NCI-H146 treated with DMSO at 0.1 percent for 48 hours (cell line): ENCODE measurements around the gene ATP6V1G1.
A peak's percentile ranks its signal among the peaks of the same experiment; 100 is the strongest.
"Not testable (repeated sequence)": the region's sequence is repeated elsewhere in the genome, so short reads cannot be mapped to it uniquely, and the experiment has no call there.

ENCODE experiments used
- DNase-seq: peaks from one replicate; lab custom pipeline; 2025; ENCODE audit not compliant: unreplicated experiment; lab: John Stamatoyannopoulos, UW

The ATP6V1G1 gene

GRCh38 chr9:114587345-114588202 lies at the start of gene ATP6V1G1:
ATP6V1G1 (plus strand) TSS chr9:114587769; CDS start chr9:114587839, 70 bp downstream.
- DNase-seq, result peak; percentile 89

- DNase-seq, result no peak
These were observed 49.3 kb upstream of the ATP6V1G1 start for GRCh38 chr9:114538241-114538640.

GRCh38 chr9:114539701-114540380 lies 47.7 kb upstream of the ATP6V1G1 start:
- no peak for DNase-seq

GRCh38 chr9:114545055-114545454 lies 42.5 kb upstream of the ATP6V1G1 start:
- no peak for DNase-seq

GRCh38 chr9:114546851-114547250 lies 40.7 kb upstream of the ATP6V1G1 start:
- no peak for DNase-seq

GRCh38 chr9:114549697-114550330 lies 37.8 kb upstream of the ATP6V1G1 start:
- DNase-seq, result no peak

- DNase-seq, result no peak
These were observed 35.6 kb upstream of the ATP6V1G1 start for GRCh38 chr9:114551750-114552685.

- no peak for DNase-seq
These were observed 34.9 kb upstream of the ATP6V1G1 start for GRCh38 chr9:114552706-114553105.

- no peak for DNase-seq
These were observed 34.4 kb upstream of the ATP6V1G1 start for GRCh38 chr9:114553202-114553601.

- DNase-seq, result no peak
These were observed 31.9 kb upstream of the ATP6V1G1 start for GRCh38 chr9:114555696-114556095.

- DNase-seq, result no peak
These were observed 29.4 kb upstream of the ATP6V1G1 start for GRCh38 chr9:114558027-114558675.

GRCh38 chr9:114559830-114560513 lies 27.6 kb upstream of the ATP6V1G1 start:
- no peak for DNase-seq

- no peak for DNase-seq
These were observed 26.6 kb upstream of the ATP6V1G1 start for GRCh38 chr9:114560956-114561355.

GRCh38 chr9:114561771-114562170 lies 25.8 kb upstream of the ATP6V1G1 start:
- DNase-seq, result no peak

- DNase-seq, result no peak
These were observed 22.4 kb upstream of the ATP6V1G1 start for GRCh38 chr9:114565204-114565603.

- DNase-seq, result no peak
These were observed 16.8 kb upstream of the ATP6V1G1 start for GRCh38 chr9:114570742-114571141.

- DNase-seq, result no peak
These were observed 16.2 kb upstream of the ATP6V1G1 start for GRCh38 chr9:114571391-114571790.

- no peak for DNase-seq
These were observed 15.4 kb upstream of the ATP6V1G1 start for GRCh38 chr9:114572199-114572598.

- no peak for DNase-seq
These were observed 13.1 kb upstream of the ATP6V1G1 start for GRCh38 chr9:114574438-114574837.

- not testable (repeated sequence) for DNase-seq
These were observed 10.8 kb upstream of the ATP6V1G1 start for GRCh38 chr9:114576779-114577178.
